ENCODE results near the gene SRR. TPM values are rescaled to one million over a fixed set of nuclear protein-coding genes. Genes with fewer than 3 reads are reported as not detected.

SRR gene
- polyA plus RNA-seq, 1 donor from 2014 or later = 69.0 TPM

DNA sequence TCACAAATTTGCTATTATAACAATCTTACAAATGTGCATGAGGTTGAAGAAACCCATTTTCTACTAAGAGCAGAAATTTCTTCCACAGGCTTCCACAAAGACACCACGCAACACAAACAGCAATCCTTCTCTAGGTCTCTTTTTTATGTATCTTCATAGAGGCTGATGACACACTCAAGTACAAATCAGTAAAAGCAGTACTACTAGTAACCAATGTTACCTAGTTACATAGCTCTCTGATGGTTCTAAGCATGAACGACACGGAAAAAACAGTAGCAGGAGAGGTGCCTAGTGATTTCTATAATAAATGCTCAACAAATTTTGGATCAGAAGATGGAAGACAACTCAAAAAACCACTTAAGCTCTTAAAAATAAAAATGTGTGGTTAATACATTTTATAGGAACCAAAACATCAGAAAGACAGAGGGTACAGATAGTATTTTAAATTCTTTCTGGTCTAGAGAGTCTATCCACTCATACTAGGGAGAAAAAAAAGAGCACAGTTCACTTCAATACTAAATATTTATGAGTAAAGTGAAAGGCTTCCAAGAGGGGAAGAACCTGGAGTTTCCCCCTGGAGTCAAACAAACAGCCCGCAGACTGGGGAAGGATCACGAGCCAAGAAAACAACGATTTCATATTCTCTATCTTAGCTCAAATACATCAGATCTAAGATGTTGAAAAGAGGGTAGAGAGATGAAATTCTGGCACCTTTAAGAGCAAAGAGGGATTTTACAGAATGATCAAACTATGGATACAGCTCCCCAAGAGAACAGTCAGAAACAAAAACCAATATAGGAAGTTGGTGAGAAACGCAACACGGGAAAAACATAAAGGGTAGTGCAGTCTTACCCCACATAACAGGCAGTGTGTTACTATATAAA, 40.3 kb upstream of the SRR start:
- H3K9ac ChIP-seq (ENCODE audit: low read length) = no peak overlapping the region
- peaks cover 3% of the 10 kb centered on the region for H3K79me2 ChIP-seq (replicated peaks; ENCODE audit: insufficient read depth, low read length)
- TF ChIP-seq TAF1 (IDR thresholded peaks at IDR 0.05; ENCODE audit: low read depth) (no peak), EP300 (conservative IDR thresholded peaks at IDR 0.05; ENCODE audit: poor library complexity, severe bottlenecking) (no peak), EZH2 (IDR thresholded peaks at IDR 0.05; ENCODE audit: borderline replicate concordance, insufficient read depth, low read length, poor library complexity, severe bottlenecking) (no peak), MXI1 (conservative IDR thresholded peaks at IDR 0.05; ENCODE audit: poor library complexity, severe bottlenecking) (no peak), POLR2AphosphoS5 (IDR thresholded peaks at IDR 0.05) (no peak), RAD21 (conservative IDR thresholded peaks at IDR 0.05) (no peak), SMC3 (conservative IDR thresholded peaks at IDR 0.05; ENCODE audit: poor library complexity) (no peak)
- TF ChIP-seq, protein P1, sequence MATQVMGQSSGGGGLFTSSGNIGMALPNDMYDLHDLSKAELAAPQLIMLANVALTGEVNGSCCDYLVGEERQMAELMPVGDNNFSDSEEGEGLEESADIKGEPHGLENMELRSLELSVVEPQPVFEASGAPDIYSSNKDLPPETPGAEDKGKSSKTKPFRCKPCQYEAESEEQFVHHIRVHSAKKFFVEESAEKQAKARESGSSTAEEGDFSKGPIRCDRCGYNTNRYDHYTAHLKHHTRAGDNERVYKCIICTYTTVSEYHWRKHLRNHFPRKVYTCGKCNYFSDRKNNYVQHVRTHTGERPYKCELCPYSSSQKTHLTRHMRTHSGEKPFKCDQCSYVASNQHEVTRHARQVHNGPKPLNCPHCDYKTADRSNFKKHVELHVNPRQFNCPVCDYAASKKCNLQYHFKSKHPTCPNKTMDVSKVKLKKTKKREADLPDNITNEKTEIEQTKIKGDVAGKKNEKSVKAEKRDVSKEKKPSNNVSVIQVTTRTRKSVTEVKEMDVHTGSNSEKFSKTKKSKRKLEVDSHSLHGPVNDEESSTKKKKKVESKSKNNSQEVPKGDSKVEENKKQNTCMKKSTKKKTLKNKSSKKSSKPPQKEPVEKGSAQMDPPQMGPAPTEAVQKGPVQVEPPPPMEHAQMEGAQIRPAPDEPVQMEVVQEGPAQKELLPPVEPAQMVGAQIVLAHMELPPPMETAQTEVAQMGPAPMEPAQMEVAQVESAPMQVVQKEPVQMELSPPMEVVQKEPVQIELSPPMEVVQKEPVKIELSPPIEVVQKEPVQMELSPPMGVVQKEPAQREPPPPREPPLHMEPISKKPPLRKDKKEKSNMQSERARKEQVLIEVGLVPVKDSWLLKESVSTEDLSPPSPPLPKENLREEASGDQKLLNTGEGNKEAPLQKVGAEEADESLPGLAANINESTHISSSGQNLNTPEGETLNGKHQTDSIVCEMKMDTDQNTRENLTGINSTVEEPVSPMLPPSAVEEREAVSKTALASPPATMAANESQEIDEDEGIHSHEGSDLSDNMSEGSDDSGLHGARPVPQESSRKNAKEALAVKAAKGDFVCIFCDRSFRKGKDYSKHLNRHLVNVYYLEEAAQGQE (IDR thresholded peaks at IDR 0.05; ENCODE audit: borderline replicate concordance) = no peak
- TF ChIP-seq, protein P2, sequence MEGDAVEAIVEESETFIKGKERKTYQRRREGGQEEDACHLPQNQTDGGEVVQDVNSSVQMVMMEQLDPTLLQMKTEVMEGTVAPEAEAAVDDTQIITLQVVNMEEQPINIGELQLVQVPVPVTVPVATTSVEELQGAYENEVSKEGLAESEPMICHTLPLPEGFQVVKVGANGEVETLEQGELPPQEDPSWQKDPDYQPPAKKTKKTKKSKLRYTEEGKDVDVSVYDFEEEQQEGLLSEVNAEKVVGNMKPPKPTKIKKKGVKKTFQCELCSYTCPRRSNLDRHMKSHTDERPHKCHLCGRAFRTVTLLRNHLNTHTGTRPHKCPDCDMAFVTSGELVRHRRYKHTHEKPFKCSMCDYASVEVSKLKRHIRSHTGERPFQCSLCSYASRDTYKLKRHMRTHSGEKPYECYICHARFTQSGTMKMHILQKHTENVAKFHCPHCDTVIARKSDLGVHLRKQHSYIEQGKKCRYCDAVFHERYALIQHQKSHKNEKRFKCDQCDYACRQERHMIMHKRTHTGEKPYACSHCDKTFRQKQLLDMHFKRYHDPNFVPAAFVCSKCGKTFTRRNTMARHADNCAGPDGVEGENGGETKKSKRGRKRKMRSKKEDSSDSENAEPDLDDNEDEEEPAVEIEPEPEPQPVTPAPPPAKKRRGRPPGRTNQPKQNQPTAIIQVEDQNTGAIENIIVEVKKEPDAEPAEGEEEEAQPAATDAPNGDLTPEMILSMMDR (IDR thresholded peaks at IDR 0.05; ENCODE audit: poor library complexity, severe bottlenecking) = no peak
- no peak overlapping the region for H3K4me2 ChIP-seq (ENCODE audit: low read length)
- no peaks in the 10 kb centered on the region for H3F3A ChIP-seq (ENCODE audit: insufficient read depth, low read length, poor library complexity, severe bottlenecking)
- H3K27me3 ChIP-seq (ENCODE audit: insufficient read depth, low read depth, low read length) = no peaks in the 10 kb centered on the region
- no peak overlapping the region for H3K4me3 ChIP-seq (ENCODE audit: low read length)
- no peak overlapping the region for H2AFZ ChIP-seq (ENCODE audit: low read depth, low read length)
- H3K9me3 ChIP-seq (ENCODE audit: low read length) = no peaks in the 10 kb centered on the region
- H4K20me1 ChIP-seq (ENCODE audit: insufficient read depth) = no peaks in the 10 kb centered on the region
- no peaks in the 10 kb centered on the region for H3K9me2 ChIP-seq (ENCODE audit: insufficient read depth, low read length)
- no peak overlapping the region for H3K27ac ChIP-seq (ENCODE audit: low read length)
- no peaks in the 10 kb centered on the region for H3K36me3 ChIP-seq (ENCODE audit: insufficient read depth, low read length)

DNA sequence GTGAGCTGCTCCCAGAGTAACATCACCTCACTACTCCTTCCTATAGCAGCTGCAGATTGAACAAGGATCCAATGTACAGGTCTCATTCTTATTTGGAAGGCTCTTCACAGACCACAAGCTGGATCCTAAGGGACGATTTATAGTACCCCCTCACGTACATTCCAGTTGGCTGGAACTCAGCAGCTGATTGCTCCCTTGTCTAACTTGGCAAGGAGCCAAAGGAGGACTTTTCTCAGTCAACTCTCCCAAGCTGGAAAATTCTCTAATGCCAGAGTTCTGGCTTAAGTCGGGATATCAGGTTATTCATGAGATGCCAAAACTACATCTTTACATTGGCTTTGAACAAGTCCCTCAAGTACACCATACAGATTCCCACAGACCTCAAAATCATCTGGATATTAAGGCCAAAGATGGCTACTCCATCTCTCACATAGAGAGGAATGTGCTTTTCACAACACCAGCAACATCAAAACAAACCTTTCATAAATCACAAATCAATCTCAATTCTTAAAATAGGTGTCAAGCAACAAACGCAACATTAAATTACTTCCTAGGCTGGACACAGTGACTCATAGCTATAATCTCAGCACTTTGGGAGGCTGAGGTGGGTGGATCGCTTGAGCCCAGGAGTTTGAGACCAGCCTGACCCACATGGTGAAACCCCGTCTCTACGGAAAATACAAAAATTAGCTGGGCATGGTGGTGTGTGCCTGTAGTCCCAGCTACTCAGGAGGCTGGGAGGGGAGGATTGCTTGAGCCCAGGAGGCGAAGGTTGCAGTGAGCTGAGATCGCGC, 39.5 kb upstream of the SRR start:
- H3F3A ChIP-seq (ENCODE audit: insufficient read depth, low read length, poor library complexity, severe bottlenecking) = no peaks in the 10 kb centered on the region
- H3K27ac ChIP-seq (ENCODE audit: low read length) = no peak overlapping the region
- no peaks in the 10 kb centered on the region for H3K9me3 ChIP-seq (ENCODE audit: low read length)
- TF ChIP-seq EP300 (conservative IDR thresholded peaks at IDR 0.05; ENCODE audit: poor library complexity, severe bottlenecking) (no peak), EZH2 (IDR thresholded peaks at IDR 0.05; ENCODE audit: borderline replicate concordance, insufficient read depth, low read length, poor library complexity, severe bottlenecking) (no peak), TAF1 (IDR thresholded peaks at IDR 0.05; ENCODE audit: low read depth) (no peak), RAD21 (conservative IDR thresholded peaks at IDR 0.05) (no peak), POLR2AphosphoS5 (IDR thresholded peaks at IDR 0.05) (no peak), MXI1 (conservative IDR thresholded peaks at IDR 0.05; ENCODE audit: poor library complexity, severe bottlenecking) (no peak), SMC3 (conservative IDR thresholded peaks at IDR 0.05; ENCODE audit: poor library complexity) (no peak)
- TF ChIP-seq, protein P2 (IDR thresholded peaks at IDR 0.05; ENCODE audit: poor library complexity, severe bottlenecking) = no peak
- TF ChIP-seq, protein P1 (IDR thresholded peaks at IDR 0.05; ENCODE audit: borderline replicate concordance) = no peak
- no peak overlapping the region for H3K9ac ChIP-seq (ENCODE audit: low read length)
- H2AFZ ChIP-seq (ENCODE audit: low read depth, low read length) = no peak overlapping the region
- H3K36me3 ChIP-seq (ENCODE audit: insufficient read depth, low read length) = no peaks in the 10 kb centered on the region
- H3K9me2 ChIP-seq (ENCODE audit: insufficient read depth, low read length) = no peaks in the 10 kb centered on the region
- peaks cover 3% of the 10 kb centered on the region for H3K79me2 ChIP-seq (replicated peaks; ENCODE audit: insufficient read depth, low read length)
- no peaks in the 10 kb centered on the region for H3K27me3 ChIP-seq (ENCODE audit: insufficient read depth, low read depth, low read length)
- H3K4me3 ChIP-seq (ENCODE audit: low read length) = no peak overlapping the region
- no peaks in the 10 kb centered on the region for H4K20me1 ChIP-seq (ENCODE audit: insufficient read depth)
- no peak overlapping the region for H3K4me2 ChIP-seq (ENCODE audit: low read length)
